ENCODE data around the gene ERBB2. TPM values are rescaled to one million over a fixed set of nuclear protein-coding genes. Genes with fewer than 3 reads are reported as not detected.
A peak's percentile ranks its signal among the peaks of the same experiment; 100 is the strongest.

ERBB2 gene
- total and polyA plus RNA-seq, 10 of the 15 experiments (the other 5 are each of a cell fraction or from before 2014, with no cell fraction given) = 0.39 to 7.0 (median 4.3) TPM

DNA sequence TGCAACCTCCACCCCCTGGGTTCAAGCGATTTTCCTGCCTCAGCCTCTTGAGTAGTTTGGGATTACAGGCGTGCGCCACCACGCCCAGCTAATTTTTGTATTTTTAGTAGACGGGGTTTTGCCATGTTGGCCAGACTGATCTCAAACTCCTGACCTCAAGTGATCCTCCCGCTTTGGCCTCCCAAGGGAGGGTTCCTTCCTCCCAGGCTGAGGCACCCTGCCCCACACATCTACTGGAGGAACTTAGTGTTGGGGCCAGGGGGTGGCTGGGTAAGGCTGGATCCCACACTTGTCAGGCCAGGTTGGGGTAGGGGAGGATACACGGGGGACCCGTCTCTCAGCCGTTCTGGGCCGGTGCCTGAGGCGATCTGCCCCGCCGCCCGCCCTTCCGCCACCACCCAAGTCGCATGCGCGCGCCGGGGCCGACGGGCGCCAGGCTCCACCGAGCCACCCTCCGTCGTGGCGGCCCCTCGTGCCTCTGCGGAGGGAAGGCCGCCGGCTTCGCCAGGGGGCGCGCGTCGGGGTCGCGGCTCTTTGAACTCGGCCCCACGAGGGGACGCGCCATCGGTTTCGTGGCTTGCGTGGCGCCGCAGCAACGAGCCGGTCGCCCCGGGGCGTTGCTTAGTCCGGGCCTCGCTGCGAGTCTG, 53.8 kb downstream of the ERBB2 start (continued):
- TF ChIP-seq BACH1 (IDR thresholded peaks at IDR 0.05; ENCODE audit: borderline replicate concordance) = no peak; the same call in 1 of the 2 replicates
- TF ChIP-seq SMC3 (IDR thresholded peaks at IDR 0.05; ENCODE audit: borderline replicate concordance, low read length) = no peak
- no peak for TF ChIP-seq RAD51 (IDR thresholded peaks at IDR 0.05)
- TF ChIP-seq, protein P1, sequence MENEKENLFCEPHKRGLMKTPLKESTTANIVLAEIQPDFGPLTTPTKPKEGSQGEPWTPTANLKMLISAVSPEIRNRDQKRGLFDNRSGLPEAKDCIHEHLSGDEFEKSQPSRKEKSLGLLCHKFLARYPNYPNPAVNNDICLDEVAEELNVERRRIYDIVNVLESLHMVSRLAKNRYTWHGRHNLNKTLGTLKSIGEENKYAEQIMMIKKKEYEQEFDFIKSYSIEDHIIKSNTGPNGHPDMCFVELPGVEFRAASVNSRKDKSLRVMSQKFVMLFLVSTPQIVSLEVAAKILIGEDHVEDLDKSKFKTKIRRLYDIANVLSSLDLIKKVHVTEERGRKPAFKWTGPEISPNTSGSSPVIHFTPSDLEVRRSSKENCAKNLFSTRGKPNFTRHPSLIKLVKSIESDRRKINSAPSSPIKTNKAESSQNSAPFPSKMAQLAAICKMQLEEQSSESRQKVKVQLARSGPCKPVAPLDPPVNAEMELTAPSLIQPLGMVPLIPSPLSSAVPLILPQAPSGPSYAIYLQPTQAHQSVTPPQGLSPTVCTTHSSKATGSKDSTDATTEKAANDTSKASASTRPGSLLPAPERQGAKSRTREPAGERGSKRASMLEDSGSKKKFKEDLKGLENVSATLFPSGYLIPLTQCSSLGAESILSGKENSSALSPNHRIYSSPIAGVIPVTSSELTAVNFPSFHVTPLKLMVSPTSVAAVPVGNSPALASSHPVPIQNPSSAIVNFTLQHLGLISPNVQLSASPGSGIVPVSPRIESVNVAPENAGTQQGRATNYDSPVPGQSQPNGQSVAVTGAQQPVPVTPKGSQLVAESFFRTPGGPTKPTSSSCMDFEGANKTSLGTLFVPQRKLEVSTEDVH (IDR thresholded peaks at IDR 0.05; ENCODE audit: low read depth, partially characterized antibody) = no peak
- peak in 1 of 3 experiments; percentile 26; a peak in 1 of 6 replicates for TF ChIP-seq CTCF (IDR thresholded peaks at IDR 0.05 in 2 of 3, conservative IDR thresholded peaks at IDR 0.05 in 1 of 3; ENCODE audit: control insufficient read depth in 2 of 3, extremely low read depth in 1 of 3, insufficient read depth in 1 of 3, low read depth in 3 of 3, low read length in 3 of 3)
- peak; percentile 40 for TF ChIP-seq MYC (IDR thresholded peaks at IDR 0.05; ENCODE audit: insufficient read depth, insufficient read length, insufficient replicate concordance, low read length, severe bottlenecking)
- TF ChIP-seq, protein P2, sequence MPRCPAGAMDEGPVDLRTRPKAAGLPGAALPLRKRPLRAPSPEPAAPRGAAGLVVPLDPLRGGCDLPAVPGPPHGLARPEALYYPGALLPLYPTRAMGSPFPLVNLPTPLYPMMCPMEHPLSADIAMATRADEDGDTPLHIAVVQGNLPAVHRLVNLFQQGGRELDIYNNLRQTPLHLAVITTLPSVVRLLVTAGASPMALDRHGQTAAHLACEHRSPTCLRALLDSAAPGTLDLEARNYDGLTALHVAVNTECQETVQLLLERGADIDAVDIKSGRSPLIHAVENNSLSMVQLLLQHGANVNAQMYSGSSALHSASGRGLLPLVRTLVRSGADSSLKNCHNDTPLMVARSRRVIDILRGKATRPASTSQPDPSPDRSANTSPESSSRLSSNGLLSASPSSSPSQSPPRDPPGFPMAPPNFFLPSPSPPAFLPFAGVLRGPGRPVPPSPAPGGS (IDR thresholded peaks at IDR 0.05; ENCODE audit: borderline replicate concordance, insufficient read depth, low read depth, low read length, poor library complexity, severe bottlenecking) = no peak
- no peak for TF ChIP-seq HCFC1 (IDR thresholded peaks at IDR 0.05; ENCODE audit: low read length)
- no peak for TF ChIP-seq SREBF1 (IDR thresholded peaks at IDR 0.05; ENCODE audit: low read length)
- no peak for TF ChIP-seq YBX1 (IDR thresholded peaks at IDR 0.05)
- TF ChIP-seq USF2 (IDR thresholded peaks at IDR 0.05; ENCODE audit: borderline replicate concordance, low read depth, low read length) = no peak
- no peak for TF ChIP-seq ZNF384 (IDR thresholded peaks at IDR 0.05; ENCODE audit: borderline replicate concordance, low read depth, low read length)
- TF ChIP-seq ESRRA (IDR thresholded peaks at IDR 0.05; ENCODE audit: low read length) = no peak
- no peak for TF ChIP-seq CBX3 (IDR thresholded peaks at IDR 0.05; ENCODE audit: borderline replicate concordance, low read depth)
- no peak for TF ChIP-seq GABPA (IDR thresholded peaks at IDR 0.05; ENCODE audit: low read depth)
- TF ChIP-seq FOXM1 (IDR thresholded peaks at IDR 0.05; ENCODE audit: low read depth, low read length) = no peak
- no peak for TF ChIP-seq CUX1 (IDR thresholded peaks at IDR 0.05; ENCODE audit: insufficient replicate concordance, low read depth, low read length)
